ENCODE data around the gene AHI1. TPM values are rescaled to one million over a fixed set of nuclear protein-coding genes. Genes with fewer than 3 reads are reported as not detected.

Gene AHI1
- total RNA-seq, 4 donors from 2014 or later = 30.8 to 57.6 (median 38.0) TPM

GRCh38 chr6:135299256-135299655 is 198.3 kb downstream of the AHI1 start:
- H3K36me3 ChIP-seq = peaks cover 0 to 55% (median 0%) of the 10 kb centered on the region in 3 donors
- peaks cover 0 to 8% (median 0%) of the 10 kb centered on the region in 4 donors for H3K9me3 ChIP-seq
- 69 to 70% methylated on average over 2 of the region's 2 CpGs for WGBS, 2 donors
- DNase-seq (ENCODE audit: low spot score in 2 of 2) = no peak
- TF ChIP-seq POLR2A (IDR thresholded peaks at IDR 0.05) (no peak), CTCF (IDR thresholded peaks at IDR 0.05) (no peak), EP300 (IDR thresholded peaks at IDR 0.05) (no peak)
- no peaks in the 10 kb centered on the region for H3K27me3 ChIP-seq
- H3K4me1 ChIP-seq = no peaks in the 10 kb centered on the region
- no peak overlapping the region for H3K4me3 ChIP-seq
- no peak overlapping the region for H3K27ac ChIP-seq

DNA sequence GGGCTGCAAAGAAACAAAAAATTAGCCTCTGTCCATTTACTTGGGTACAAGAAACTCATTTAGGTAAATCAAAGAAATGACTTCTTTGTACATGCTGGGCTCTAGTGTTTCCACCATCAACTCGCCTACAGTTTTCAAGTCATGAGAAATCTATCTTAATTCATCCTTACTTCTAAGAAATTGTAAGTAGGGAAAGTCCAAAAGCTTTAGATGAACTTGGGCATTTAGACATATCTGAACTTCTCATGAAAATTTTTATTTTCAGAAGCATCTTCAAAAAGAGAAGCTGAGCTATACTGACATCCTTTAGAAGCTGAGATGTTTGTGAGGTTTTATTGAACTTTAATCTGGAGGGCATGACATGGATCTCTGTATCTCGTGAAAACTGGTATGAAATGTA is 199.1 kb downstream of the AHI1 start:
- H3K27ac ChIP-seq = no peak overlapping the region
- WGBS, 2 donors = 90 to 91% methylated on average over 2 of the region's 2 CpGs
- H3K4me3 ChIP-seq = no peak overlapping the region
- peaks cover 0 to 8% (median 0%) of the 10 kb centered on the region in 4 donors for H3K9me3 ChIP-seq
- TF ChIP-seq EP300 (IDR thresholded peaks at IDR 0.05) (no peak), POLR2A (IDR thresholded peaks at IDR 0.05) (no peak), CTCF (IDR thresholded peaks at IDR 0.05) (no peak)
- no peak for DNase-seq (ENCODE audit: low spot score in 2 of 2)
- peaks cover 0 to 57% (median 0%) of the 10 kb centered on the region in 3 donors for H3K36me3 ChIP-seq
- no peaks in the 10 kb centered on the region for H3K27me3 ChIP-seq
- H3K4me1 ChIP-seq = no peaks in the 10 kb centered on the region

DNA sequence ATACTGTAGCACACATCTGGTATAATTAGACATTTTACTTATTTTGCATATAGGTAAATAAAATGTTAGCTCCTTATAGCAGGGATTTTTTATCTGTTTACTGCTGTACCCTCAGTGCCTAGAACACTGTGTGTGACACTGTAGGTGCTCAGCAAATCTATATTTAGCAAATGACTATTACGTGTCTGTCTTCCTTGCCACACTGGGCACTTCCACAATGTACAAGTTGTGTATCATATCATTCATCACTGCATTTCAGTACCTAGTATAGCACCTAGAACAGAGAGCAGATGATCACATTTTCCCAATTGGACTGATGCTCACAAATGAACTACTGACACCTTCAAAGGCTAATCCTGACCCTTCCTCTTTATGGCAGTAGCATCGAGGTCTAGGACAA is 200.8 kb downstream of the AHI1 start:
- H3K27ac ChIP-seq = no peak overlapping the region
- H3K4me3 ChIP-seq = no peak overlapping the region
- H3K9me3 ChIP-seq = peaks cover 0 to 8% (median 0%) of the 10 kb centered on the region in 4 donors
- no peak for DNase-seq (ENCODE audit: low spot score in 2 of 2)
- TF ChIP-seq EP300 (IDR thresholded peaks at IDR 0.05) = no peak
- TF ChIP-seq POLR2A (IDR thresholded peaks at IDR 0.05) = no peak
- no peak for TF ChIP-seq CTCF (IDR thresholded peaks at IDR 0.05)
- no peaks in the 10 kb centered on the region for H3K27me3 ChIP-seq
- peaks cover 0 to 44% (median 0%) of the 10 kb centered on the region in 3 donors for H3K36me3 ChIP-seq
- WGBS, 2 donors = 95 to 96% methylated on average over 2 of the region's 2 CpGs
- H3K4me1 ChIP-seq = no peaks in the 10 kb centered on the region

DNA sequence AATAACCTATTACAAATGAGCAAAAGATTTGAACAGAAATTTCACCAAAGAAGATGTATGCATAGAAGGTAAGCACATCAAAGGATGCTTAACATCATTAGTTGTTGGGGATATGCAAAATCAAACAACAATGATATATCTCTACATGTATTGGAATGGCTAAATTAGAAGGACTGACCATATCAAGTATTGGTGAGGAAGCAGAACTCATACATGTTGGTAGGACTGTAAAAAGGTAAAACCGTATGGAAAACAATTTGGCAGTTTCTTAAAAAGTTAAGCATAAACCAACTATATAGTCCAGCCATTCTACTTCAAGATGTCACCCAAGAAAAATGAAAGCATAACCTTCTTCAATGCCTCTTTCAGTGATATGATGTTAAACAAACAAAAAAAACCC is 202.5 kb downstream of the AHI1 start:
- Histone ChIP-seq H3K4me1 (no peaks in the 10 kb centered on the region), H3K36me3 (peaks cover 0 to 43% (median 0%) of the 10 kb centered on the region in 3 donors), H3K27ac (no peak overlapping the region), H3K4me3 (no peak overlapping the region), H3K27me3 (no peaks in the 10 kb centered on the region), H3K9me3 (peaks cover 0 to 8% (median 0%) of the 10 kb centered on the region in 4 donors)
- 92 to 95% methylated on average over 1 of the region's 1 CpG for WGBS, 2 donors
- DNase-seq (ENCODE audit: low spot score in 2 of 2) = no peak
- TF ChIP-seq CTCF (IDR thresholded peaks at IDR 0.05) (no peak), POLR2A (IDR thresholded peaks at IDR 0.05) (no peak), EP300 (IDR thresholded peaks at IDR 0.05) (no peak)

- peaks cover 0 to 8% (median 0%) of the 10 kb centered on the region in 4 donors for H3K9me3 ChIP-seq
- H3K36me3 ChIP-seq = peaks cover 0 to 52% (median 0%) of the 10 kb centered on the region in 3 donors
- H3K27me3 ChIP-seq = no peaks in the 10 kb centered on the region
- no peak overlapping the region for H3K27ac ChIP-seq
- no peak for TF ChIP-seq POLR2A (IDR thresholded peaks at IDR 0.05)
- TF ChIP-seq CTCF (IDR thresholded peaks at IDR 0.05) = no peak
- no peak for TF ChIP-seq EP300 (IDR thresholded peaks at IDR 0.05)
- WGBS, 2 donors = 74% methylated on average over 3 of the region's 3 CpGs
- no peak for DNase-seq (ENCODE audit: low spot score in 2 of 2)
- H3K4me3 ChIP-seq = no peak overlapping the region
- no peaks in the 10 kb centered on the region for H3K4me1 ChIP-seq
These were observed 206.1 kb downstream of the AHI1 start for GRCh38 chr6:135291288-135292076.

Data from tibial nerve (tissue), 4 donors.